CD4-positive, alpha-beta T cell treated with Interleukin-17A for 4 hours (primary cell): ENCODE measurements around the gene STXBP1.

Source experiments
- DNase-seq: peaks from one replicate; pipeline ENCODE4 v3.0.0-alpha.2; 2020; ENCODE audit warnings: mixed read lengths

STXBP1 gene

DNA sequence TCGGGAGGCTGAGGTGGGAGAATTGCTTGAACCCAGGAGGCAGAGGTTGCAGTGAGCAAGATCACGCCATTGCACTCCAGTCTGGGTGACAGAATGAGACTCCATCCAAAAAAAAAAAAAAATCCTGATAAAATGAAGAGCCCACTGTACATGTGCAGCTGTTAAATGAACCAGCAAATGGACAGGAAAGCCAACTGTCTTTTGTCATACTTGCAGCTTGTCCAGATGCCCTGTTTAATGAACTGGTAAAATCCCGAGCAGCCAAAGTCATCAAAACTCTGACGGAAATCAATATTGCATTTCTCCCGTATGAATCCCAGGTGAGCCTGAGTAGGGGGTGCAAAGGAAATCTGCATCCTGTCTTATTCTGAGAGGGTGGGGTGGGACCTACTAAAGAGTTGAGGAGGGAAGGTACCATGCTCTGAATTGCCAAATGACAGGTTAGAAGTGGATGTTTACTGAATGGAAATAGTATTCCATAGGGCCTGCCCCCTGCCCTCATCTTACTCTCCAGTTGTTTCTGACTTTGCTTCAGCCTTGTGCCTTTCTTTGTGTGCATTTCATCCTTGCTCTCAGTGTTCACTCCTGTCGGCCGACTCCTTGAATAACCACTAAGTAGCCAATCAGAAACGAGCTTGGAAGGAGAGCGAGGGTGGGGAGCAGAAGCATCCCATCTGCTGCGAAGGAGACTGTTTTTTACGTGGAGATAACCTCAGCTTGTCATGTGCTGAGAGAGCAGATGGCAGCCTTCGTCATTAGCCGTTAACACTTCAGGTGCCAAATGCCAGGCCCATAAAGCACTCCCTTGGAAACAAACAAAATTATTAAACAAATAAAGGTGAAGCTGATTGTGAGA is 49.0 kb downstream of the STXBP1 start:
- no peak for DNase-seq

DNA sequence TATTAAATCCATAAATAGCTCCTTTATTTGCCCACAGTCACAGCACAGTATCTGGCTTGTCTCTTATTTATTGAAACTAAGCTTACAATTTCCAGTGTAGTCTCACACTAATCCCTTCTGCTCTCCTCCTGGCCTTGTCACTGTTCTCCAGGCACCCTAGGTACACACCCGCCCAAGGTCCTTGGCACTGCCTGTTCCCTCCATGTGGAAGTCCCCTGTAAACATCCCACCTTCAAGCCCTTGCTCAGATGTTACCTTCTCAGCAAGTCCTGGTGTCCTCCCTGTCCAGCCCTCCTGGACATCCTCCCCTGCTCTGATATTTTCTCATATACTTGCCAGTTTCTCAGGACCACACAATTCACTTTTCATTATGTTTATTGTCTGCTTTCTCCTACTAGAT is 50.5 kb downstream of the STXBP1 start:
- no peak for DNase-seq

DNA sequence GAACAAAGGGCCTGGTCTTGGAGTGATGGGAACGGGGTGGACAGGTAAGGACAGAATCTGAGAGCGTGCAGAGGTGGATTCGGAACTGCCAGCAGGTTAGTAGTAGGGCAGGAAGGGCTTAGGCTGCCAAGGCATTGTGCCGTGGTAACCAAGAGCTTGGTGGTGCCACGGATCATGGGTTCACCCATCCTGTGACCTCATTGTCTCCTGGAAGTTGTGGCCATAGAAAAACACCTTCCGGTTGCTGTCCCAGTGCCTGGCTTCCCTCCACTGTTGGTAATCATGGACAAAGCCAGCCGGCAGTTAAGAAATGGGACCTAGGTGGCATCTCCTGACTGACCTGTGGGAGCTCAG is 52.2 kb downstream of the STXBP1 start:
- DNase-seq: no peak

DNA sequence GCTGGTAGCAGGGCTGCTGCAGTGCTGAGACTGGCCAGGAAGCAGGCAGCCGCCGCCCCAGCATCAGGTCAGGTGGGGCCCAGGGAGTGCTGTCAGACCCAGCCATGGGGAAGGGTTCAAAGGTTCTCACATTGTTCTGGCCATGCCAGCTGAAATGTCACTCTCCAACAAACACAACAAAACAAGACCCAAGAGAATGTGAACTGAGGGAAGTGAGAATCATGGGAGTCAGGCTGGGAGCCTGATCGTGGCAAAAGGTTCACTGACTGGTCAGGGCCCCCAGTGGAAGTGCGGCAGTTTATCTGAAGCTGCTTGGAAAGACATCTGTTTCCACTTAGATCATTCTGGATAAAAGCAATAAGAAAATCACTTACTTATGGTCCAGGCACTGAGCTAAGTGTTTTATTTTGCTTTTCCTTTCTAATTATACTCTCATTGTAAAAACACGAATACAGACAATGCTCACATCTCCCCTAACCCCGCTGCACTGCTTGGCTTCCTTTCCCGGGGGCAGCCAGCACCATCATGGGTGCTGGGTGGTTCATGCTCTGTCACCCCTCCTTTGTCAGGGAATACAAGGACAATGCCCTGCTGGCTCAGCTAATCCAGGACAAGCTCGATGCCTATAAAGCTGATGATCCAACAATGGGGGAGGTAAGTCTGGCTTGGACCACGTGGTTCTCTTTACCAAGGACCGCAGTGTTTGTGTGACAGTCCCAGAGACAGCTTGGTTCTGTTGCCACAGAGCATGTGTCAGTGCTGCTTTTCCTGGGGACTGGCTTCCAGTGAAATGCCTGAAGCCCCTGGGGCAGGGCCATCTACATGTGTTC is 52.8 kb downstream of the STXBP1 start:
- no peak for DNase-seq

DNA sequence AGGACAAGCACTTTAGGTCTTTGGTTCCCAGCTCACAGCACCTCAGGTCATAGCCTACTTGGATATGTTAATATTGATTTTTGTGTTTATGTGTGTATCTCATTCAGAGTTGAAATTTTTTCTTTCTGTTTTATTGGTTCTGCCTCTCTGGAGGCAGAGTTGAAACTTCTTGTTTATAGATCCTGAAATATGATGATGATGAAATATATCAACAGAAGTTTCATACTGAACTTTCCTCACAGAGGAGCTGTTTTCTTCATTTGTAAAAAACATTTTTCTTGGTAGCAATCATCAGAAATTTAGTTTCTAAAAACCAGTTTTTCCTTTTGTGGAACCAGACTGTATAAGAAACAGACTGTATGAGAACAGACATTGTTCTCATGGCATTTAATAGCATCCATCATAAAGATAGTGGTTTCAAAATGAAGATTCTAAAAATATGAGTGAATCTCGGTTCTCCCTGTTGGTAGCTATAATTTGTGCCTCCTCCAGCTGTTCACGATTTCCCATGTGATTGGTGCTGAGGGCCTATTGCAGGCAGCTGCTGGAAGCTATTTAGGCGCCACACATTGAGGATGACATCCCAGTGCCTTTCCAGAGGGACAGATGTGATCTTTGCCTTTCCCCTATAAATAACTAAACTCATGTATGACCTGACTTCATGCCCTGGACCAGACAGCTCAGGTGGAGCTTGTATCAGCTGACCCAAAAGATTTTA is 55.2 kb downstream of the STXBP1 start:
- no peak for DNase-seq

DNA sequence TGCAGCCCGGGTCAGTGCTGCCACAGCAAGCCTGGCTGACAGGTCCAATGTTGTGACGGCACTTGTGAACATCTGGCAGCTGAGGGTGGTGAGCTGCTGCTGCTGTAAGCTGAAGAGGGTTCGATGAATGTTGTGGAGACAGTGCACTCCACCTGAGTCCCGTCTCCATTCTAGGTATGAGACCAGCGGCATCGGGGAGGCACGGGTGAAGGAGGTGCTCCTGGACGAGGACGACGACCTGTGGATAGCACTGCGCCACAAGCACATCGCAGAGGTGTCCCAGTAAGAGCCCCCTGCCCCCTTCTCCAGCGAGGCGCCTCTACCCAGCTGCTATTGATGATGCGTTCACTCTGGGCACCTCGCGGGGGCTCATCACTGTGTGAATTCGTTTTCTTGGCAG is 55.8 kb downstream of the STXBP1 start:
- no peak for DNase-seq

DNA sequence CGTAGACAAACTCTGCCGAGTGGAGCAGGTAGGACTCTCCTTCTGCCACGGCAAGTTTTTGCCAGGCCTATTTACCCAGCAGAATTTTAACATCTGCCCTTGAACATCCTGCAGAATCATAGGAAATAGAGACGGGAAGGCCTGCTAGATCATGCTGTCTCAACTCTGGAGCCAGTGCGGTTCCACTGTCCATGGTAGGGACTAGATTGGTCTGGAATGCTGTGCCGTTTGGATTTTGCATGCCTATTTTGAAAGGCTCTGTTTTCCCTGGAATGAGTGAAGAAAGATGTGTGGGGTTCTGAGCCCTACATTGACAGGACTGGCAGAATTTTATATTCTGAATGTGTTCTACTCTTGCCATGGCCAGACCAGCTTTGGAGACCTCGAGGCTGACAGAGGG is 61.2 kb downstream of the STXBP1 start:
- DNase-seq: no peak

DNA sequence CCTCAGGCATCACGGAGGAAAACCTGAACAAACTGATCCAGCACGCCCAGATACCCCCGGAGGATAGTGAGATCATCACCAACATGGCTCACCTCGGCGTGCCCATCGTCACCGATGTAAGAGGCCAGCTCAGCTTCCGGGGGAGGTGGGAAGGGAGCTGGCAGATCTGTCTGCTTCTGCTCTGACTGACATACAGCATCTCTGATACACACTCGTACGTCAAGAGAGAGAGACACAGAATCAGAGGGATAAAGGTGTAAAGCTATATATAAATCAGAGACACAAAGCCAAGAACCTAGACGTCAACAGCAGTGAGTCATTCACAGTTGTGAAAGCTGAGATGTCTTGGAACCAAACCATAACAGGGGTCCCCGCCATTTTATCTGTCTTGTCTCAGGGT is 64.6 kb downstream of the STXBP1 start:
- DNase-seq: no peak

DNA sequence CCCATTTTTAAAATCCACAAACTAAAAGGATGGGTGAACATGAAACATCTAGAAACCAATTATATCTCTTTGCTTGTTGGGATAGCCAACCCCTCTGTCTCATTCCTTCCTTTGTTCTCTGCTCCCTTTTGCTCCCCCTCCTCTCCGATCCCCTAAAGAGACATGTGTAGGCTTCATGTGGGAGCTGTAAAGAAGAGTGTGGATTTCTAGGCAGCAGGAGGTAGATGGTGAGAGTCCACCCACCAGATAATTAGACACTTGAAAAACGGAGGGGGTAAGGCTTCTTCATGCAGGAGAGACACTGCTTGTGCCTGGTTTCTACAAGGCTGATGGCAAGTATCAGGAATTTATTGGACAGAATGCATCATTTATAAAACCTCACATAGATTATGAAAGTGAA is 67.4 kb downstream of the STXBP1 start:
- no peak for DNase-seq

DNA sequence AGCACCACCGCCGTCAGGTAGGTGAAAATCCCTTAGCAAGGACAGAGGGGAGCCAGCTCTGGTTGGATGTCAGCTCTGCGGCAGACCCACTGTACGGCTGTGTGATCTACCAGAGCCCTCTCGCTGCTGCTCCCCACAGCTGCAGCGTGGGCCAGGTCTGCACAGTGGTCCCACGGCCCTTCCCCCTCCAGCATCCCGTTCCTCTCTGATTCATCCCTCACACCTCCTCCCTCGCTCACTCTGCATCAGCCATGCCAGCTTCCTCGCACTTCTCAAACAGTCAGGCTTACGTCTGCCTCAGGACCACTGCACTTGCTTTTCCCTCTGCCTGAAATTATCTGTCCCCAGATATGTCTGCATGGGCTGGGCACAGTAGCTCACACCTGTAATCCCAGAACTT is 68.1 kb downstream of the STXBP1 start:
- DNase-seq: no peak

DNA sequence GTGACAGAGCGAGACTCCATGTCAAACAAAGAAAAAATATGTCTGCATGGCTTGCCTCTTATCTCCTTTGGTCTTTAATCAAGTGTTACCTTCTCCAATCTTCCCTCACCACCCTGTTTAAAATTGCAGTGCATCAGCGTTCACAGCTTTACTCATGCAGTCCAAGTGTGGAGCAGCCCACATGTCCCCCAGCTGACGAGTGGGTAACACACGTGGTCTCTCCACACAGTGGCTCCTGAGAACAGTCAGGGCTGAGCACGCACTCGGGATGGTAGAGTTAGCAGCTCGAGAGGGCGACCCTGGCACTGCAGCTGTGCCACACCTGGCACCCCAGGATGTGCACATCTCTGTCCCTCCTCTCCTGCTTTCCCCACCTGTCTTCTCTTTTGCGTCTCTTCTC is 68.8 kb downstream of the STXBP1 start:
- DNase-seq: no peak

DNA sequence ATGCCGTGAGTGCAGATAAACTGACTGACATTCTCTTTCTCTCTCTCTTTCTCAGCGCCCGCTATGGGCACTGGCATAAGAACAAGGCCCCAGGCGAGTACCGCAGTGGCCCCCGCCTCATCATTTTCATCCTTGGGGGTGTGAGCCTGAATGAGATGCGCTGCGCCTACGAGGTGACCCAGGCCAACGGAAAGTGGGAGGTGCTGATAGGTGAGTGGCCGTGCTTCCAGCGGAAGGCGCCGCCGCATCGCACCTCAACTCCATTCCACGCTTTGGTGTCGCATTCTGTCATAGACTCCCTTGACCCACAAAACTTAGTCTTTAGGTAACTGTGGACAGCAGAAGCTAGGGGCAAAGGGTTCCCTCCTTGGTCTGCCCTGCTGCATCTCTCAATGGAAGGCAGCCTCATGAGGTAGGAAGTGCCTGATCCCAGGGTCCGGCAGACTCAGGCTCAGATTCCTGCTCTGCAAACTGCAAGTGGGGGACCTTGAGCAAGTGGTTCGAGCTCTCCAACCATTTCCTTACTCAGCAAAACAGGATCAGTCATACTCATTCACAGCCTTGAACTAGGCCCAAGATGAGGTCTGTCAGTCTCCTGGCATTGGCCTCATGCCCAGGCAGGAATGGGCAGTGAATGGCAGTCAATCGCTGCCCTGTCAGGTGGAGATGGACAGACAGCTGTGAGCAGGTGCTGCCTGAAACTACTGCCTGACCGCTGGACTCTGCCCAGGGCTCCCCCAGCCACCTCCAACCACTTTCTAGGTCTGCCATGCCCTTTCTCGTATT is 70.5 kb downstream of the STXBP1 start:
- no peak for DNase-seq

DNA sequence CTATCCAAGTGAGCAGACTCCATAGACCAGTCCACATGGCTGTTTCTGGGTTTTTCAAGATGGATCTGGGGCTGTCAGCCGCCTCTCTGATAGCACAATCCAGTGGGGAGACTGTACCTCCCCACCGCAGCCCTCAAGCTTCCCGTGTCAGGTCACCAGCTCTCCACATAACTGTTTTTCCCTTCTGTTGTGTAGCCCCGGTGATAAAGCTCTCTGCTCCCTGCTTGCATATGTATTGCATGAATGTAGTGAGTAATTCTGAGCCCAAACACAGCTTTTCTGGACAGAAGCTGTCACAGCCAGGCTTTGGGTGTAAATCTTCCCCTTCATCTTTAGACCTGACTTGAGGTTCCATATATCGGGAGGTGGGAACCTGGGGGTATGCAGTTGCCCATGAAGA is 71.6 kb downstream of the STXBP1 start:
- no peak for DNase-seq

DNA sequence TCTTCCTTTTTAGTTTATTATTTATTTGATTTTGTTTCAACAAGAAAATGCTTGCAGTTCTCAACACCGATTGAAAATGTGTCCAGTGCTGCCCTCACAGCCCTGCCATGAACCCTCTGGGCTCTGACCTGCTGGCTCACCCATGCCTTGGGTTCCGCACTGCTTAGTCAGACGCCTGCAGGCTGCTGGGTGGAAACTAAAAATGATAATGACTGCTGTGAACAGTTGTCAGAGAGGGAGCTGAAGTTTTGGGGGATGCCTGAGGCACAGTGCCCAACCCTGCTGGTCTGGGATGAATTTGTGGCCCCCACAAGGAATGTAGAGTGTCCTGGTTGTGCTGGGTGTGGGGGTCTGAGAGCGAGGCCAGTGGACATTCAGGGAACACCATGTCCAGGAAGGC is 72.5 kb downstream of the STXBP1 start:
- DNase-seq: no peak

DNA sequence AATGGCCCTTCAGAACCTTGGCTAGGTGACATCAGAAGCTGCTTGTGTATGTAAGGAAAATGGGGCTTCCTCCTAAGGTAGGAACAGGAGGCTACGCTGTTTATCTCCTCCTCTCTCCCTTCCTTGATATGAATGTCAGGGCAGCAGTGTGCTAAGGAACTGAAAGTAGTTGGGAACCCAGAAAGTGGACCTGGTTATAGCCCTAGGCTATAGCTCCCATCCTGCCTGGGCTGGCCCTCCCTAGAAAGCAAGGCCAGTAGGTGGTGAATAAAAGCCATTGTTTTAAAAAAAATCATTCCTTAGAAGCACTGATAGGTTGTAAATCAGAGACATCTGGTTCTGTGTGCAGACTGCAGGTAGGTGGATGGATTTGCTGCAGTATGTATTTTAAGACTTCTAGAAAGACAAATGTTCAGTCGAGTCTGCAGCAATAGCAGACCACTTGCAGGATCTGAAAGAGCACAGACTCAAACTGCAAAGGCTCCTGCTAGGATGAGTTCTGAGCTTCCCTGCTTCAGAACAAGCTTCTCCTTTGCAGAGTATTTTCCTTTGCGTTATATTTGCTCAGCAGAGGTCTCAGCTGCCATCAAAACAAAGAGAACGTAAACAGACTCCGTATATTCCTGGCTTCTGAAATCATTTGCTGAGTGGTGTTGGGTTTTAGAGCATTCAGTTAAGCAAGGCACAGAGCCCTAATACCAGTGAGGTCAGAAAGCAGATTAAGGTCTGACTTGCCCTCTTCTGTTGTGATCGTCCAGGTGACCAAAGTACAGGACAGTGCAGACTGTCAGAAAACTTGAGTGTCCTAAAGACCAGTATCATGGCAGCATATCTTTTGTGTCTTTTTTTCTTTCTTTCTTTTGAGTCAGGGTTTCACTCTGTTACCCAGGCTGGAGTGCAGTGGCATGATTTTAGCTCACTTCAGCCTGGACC is 74.7 kb downstream of the STXBP1 start:
- DNase-seq: no peak

DNA sequence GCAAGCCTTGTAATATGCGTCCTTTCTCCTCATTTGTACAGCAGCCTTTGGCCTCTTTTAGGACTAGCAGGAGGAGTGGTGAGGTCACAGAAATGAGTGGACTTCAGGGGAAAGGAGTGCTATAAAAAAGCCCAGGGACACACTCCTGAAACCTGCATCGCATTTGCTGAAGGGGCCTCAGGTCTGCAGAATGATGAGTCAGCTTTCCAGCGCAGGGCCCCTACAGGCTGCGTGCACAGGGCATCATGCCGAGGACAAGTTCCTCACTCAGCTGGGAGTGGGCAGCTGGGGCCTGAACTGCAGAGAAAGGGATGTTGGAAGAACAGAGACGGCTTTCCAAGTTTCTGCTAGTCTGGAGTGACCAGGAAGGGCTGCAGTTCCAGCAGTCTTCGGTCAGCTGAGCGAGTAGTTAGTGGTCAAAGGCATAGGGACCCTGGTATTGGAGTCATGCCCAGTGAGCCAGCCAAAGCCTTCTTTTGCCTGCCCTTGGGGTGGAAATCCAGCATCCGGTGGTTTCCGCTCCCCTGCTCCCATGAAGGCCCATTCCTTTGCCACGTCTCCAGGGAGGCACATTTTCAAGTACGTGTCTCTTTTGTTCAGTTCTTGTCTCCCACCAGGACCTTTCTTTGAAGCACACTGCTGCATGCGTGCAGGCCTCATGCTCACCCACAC is 77.4 kb downstream of the STXBP1 start:
- no peak for DNase-seq

DNA sequence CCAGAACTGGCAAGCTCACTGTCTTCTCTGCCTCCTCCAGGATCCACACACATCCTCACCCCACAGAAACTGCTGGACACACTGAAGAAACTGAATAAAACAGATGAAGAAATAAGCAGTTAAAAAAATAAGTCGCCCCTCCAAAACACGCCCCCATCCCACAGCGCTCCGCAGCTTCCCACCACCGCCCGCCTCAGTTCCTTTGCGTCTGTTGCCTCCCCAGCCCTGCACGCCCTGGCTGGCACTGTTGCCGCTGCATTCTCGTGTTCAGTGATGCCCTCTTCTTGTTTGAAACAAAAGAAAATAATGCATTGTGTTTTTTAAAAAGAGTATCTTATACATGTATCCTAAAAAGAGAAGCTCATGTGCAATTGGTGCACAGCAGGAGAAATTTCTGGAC is 78.7 kb downstream of the STXBP1 start:
- DNase-seq: no peak

DNA sequence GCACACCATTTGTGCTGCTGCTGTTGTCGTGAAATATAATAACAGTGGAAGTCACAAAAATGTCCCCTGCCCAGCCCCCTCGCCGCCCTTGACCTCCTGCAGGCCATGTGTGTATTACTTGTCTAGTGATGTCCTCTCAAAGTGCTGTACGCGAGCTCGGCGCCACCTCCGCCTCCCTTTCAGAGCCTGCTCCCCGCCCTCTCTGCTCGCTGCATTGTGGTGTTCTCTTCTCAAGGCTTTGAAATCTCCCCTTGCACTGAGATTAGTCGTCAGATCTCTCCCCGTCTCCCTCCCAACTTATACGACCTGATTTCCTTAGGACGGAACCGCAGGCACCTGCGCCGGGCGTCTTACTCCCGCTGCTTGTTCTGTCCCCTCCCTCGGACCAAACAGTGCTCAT is 80.0 kb downstream of the STXBP1 start:
- DNase-seq: no peak

DNA sequence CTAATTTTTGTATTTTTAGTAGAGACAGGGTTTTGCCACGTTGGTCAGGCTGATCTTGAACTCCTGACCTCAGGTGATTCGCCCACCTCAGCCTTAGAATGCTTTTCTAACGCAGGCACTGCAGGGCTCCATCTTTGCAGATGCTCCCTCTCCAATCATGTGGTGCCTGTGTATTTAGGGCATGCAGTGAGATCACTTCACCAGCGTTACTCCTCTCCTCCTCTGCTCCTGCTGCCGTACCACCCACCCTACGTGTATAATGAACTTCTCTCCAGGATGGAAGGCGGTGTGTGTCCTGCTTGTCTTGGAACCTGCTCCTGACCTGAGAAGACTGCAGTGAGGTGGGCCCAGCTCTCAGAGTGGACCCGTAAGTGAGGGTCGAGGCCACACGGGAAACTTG is 81.1 kb downstream of the STXBP1 start:
- DNase-seq: no peak

DNA sequence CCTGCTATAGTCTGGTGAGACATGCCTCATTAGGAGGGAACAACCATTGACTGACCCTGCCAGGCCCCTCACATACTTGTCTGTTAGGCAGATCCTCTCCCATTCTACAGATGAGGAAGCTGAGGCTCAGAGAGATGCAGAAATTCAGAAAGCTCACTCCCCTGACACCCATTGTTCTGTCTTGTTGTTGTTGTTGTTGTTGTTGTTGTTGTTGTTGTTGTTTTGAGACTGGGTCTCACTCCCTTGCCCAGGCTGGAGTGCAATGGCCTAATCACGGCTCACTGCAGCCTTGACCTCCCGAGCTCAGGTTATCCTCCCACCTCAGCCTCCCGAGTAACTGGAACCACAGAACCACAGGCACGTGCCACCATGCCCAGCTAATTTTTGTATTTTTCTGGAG is 81.6 kb downstream of the STXBP1 start:
- DNase-seq: no peak
